ENCODE measurements around the gene CPLX3.
A peak's percentile ranks its signal among the peaks of the same experiment; 100 is the strongest.

CPLX3 gene

DNA sequence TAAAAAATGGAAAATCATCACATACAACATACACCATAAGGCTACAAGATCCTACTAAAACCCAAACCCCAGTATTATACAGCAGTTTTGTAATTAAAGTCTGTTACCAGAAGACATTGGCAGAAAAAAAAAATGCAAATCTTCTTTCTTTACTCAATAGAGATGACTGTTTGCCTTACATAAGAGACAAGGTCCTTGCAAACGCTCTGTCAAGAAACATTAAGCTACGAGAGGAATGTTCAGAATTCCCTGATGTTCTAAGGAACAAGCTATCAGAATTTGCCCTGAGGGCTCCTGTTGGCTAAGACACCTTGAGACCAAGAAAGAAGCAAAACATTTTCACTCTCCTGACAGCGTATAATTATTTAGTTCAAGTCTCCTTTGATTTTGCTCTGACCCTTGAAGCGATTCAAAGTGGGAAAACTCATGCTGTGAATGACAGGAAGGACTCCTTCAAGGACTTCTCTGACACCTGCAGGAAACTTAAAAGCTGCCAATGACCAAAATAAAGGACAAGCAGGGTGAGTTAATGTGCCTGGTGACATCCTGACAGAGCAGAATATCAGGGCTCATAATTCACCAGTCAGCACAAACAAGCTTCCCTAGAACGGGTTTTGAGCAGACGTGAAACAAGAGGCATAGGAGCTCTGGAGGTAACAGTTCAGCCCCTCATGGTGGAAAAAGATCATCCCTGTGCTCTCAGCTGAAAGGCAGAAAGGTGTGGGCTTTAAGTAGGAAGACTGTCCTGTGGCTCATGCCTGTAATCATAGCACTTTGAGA is 44.2 kb downstream of the CPLX3 start:
- DNase-seq (ENCODE audit: low read depth): no peak

- DNase-seq (ENCODE audit: low read depth): no peak
Observed at GRCh38 chr15:74872702-74873035, 46.2 kb downstream of the CPLX3 start.

DNA sequence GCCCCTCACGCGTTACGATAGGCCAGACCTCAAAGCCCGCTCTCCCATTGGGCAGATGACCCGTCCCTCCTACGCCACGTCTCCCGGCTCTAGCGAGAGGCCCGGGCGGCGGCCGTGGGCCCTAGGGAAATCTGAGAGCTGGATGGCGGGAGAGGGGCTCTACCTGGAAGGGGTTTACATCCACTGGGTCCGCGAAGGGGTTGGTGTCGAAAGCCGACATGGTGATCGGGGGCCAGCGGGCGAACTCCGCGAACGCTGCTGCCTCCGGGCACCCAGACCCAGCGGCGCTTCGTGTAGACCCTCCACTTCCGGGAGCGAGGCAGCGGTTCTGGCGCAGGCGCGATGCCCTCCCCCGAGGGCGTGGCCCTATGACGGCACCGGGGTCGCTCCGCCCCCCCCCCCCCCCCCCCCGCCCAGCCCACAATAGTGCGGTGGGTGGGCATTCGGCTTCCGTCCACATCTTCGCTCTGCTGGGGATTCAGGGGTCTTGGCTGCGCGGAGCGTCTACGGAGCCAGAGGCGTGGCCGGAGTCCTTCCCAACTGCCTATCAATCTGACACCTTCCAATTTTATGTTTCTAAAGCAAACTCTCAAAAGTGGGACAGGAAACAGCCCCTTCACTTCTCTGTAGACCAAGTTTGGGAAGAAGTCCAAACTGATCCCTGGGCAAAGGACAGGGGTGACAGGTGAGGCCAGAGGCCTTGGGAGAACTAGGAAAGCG is 46.8 kb downstream of the CPLX3 start, which contains the start of gene SCAMP2:
SCAMP2 (minus strand) TSS at position 330 of the 720 bp plus-strand sequence; CDS start at position 220, 110 bp downstream.
- DNase-seq (ENCODE audit: low read depth): peak; percentile 81

DNA sequence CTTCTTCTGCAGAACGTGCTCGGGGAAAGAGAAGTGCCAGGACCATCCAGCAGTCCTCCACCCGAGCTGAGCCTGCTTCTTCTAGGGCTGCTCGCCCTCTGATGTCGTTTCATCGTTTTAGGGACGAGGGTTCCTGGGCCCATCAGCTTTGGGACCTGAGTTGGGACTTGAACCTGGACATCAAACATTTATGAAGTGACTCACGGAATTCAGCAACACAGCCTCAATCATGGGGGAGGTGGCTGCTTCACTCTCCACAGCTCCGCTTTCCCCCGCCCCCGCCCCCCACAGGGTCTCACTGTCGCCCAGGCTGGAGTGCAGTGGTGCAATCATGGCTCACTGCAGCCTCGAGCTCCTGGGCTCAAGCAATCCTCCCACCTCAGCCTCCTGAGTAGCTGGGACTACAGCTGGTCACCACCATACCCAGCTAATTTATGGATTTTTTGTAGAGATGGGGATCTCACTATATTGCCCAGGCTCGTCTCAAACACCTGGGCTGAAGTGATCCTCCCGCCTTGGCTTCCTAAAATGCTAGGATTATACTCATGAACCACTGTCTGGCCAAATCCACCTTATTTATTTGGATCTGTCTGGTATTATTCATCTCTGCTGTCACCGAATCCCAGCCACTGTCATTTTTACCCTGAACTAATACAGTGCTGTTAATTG is 47.5 kb downstream of the CPLX3 start:
- no peak for DNase-seq (ENCODE audit: low read depth)

GRCh38 chr15:74878273-74878672 is 51.8 kb downstream of the CPLX3 start:
- DNase-seq (ENCODE audit: low read depth): no peak
